Measurements from ENCODE around the gene SPEG.

DNA sequence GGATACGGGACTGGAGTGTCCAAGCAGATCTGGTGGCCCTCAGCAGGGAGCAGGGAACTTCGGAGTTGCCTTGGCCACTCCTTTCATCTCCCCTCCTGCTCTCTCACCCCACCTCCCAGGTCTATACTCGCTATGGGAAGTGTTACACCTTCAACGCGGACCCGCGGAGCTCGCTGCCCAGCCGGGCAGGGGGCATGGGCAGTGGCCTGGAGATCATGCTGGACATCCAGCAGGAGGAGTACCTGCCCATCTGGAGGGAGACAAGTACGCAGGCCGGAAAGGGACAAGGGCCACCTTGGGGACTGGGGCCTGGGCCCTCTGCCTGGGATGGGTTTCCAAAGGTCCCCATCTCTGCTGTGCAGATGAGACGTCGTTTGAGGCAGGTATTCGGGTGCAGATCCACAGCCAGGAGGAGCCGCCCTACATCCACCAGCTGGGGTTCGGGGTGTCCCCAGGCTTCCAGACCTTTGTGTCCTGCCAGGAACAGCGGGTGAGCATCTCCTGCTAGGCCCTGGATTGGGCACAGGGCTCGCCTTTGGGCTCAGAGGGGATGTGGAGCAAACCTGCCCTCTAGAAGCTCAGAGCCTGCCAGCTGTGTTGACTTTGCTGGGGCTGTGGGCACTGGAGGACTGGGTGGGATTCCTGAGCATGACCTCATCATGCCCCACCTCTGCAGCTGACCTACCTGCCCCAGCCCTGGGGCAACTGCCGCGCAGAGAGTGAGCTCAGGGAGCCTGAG lies 97.2 kb downstream of the SPEG start:
- TF ChIP-seq POLR2AphosphoS5 (IDR thresholded peaks at IDR 0.05) (no peak), POLR2A (IDR thresholded peaks at IDR 0.05) (no peak)
- TF ChIP-seq, protein P1, sequence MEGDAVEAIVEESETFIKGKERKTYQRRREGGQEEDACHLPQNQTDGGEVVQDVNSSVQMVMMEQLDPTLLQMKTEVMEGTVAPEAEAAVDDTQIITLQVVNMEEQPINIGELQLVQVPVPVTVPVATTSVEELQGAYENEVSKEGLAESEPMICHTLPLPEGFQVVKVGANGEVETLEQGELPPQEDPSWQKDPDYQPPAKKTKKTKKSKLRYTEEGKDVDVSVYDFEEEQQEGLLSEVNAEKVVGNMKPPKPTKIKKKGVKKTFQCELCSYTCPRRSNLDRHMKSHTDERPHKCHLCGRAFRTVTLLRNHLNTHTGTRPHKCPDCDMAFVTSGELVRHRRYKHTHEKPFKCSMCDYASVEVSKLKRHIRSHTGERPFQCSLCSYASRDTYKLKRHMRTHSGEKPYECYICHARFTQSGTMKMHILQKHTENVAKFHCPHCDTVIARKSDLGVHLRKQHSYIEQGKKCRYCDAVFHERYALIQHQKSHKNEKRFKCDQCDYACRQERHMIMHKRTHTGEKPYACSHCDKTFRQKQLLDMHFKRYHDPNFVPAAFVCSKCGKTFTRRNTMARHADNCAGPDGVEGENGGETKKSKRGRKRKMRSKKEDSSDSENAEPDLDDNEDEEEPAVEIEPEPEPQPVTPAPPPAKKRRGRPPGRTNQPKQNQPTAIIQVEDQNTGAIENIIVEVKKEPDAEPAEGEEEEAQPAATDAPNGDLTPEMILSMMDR (IDR thresholded peaks at IDR 0.05): no peak

Data from prostate gland (tissue), 2 donors.